BLaER1 (cell line): ENCODE results near the gene LMAN1L.

Experiments
- H3K27ac ChIP-seq: shearing (Covaris generic); formaldehyde crosslinking; 2 replicates; pipeline ENCODE4 v1.8.1; 2022
- H3K27me3 ChIP-seq: shearing (Covaris generic); formaldehyde crosslinking; 2 replicates; pipeline ENCODE4 v1.8.1; 2022
- H3K36me3 ChIP-seq: shearing (Covaris generic); formaldehyde crosslinking; 2 replicates; pipeline ENCODE4 v1.8.1; 2022
- H3K4me1 ChIP-seq: shearing (Covaris generic); formaldehyde crosslinking; 2 replicates; pipeline ENCODE4 v1.8.1; 2022
- H3K4me2 ChIP-seq: shearing (Covaris generic); formaldehyde crosslinking; 2 replicates; pipeline ENCODE4 v1.8.1; 2022
- H3K4me3 ChIP-seq: shearing (Covaris generic); formaldehyde crosslinking; 2 replicates; pipeline ENCODE4 v1.8.1; 2022
- H3K9ac ChIP-seq: shearing (Covaris generic); formaldehyde crosslinking; 2 replicates; pipeline ENCODE4 v1.8.1; 2022
- H3K9me3 ChIP-seq: shearing (Covaris generic); formaldehyde crosslinking; 2 replicates; pipeline ENCODE4 v1.8.1; 2022
- H4K20me1 ChIP-seq: shearing (Covaris generic); formaldehyde crosslinking; 2 replicates; pipeline ENCODE4 v1.8.1; 2022
- Cebpa-rat ChIP-seq: shearing (Covaris generic); IDR thresholded peaks from 2 replicates; pipeline ENCODE4 v1.8.1; 2022

LMAN1L gene

DNA sequence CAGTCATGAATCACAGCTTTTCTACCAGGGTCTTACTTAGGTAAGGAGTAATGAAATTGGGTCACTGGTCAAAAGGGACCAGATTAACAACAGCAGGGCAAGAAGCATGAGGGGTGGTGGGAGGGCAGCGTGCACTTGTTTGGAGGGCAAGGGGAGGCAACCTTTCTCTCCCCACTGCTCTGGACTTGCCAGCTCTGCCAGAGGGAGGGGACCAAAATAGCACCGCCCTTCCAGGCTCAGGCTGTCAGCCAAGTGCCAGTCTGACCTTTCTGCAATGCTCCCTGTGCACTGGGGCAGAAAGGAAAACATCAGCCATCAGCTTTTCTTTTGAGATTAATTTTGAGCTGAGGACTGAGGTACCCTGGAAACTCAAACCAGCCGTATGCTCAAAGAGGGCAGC is 34.8 kb downstream of the LMAN1L start:
- peaks cover 76% of the 10 kb centered on the region for H3K36me3 ChIP-seq
- peak overlapping the region; percentile 32 for H3K4me2 ChIP-seq
- H4K20me1 ChIP-seq = peaks cover 1% of the 10 kb centered on the region; the same call in 1 of the 2 replicates
- no peak overlapping the region for H3K9ac ChIP-seq
- H3K4me1 ChIP-seq = peaks cover 52% of the 10 kb centered on the region
- H3K27ac ChIP-seq = no peak overlapping the region
- no peak overlapping the region for H3K4me3 ChIP-seq
- TF ChIP-seq Cebpa-rat = no peak
- H3K9me3 ChIP-seq = no peaks in the 10 kb centered on the region
- H3K27me3 ChIP-seq = no peaks in the 10 kb centered on the region

GRCh38 chr15:74850393-74850792 is 37.8 kb downstream of the LMAN1L start:
- peaks cover 84% of the 10 kb centered on the region for H3K36me3 ChIP-seq

GRCh38 chr15:74851960-74852359 is 39.3 kb downstream of the LMAN1L start:
- peaks cover 59% of the 10 kb centered on the region for H3K4me1 ChIP-seq
- TF ChIP-seq Cebpa-rat = no peak
- peaks cover 69% of the 10 kb centered on the region for H3K36me3 ChIP-seq
- no peak overlapping the region for H3K4me2 ChIP-seq
- H3K27ac ChIP-seq = no peak overlapping the region
- no peaks in the 10 kb centered on the region for H3K27me3 ChIP-seq
- no peak overlapping the region for H3K9ac ChIP-seq
- H3K4me3 ChIP-seq = no peak overlapping the region
- no peaks in the 10 kb centered on the region for H3K9me3 ChIP-seq
- peaks cover 46% of the 10 kb centered on the region for H4K20me1 ChIP-seq

More at GRCh38 chr15:74850393-74850792, 37.8 kb downstream of the LMAN1L start:
- no peak for TF ChIP-seq Cebpa-rat
- Histone ChIP-seq H4K20me1 (peaks cover 31% of the 10 kb centered on the region), H3K4me2 (no peak overlapping the region), H3K4me1 (peaks cover 56% of the 10 kb centered on the region), H3K9ac (no peak overlapping the region), H3K9me3 (no peaks in the 10 kb centered on the region), H3K27ac (no peak overlapping the region), H3K27me3 (no peaks in the 10 kb centered on the region), H3K4me3 (no peak overlapping the region)

DNA sequence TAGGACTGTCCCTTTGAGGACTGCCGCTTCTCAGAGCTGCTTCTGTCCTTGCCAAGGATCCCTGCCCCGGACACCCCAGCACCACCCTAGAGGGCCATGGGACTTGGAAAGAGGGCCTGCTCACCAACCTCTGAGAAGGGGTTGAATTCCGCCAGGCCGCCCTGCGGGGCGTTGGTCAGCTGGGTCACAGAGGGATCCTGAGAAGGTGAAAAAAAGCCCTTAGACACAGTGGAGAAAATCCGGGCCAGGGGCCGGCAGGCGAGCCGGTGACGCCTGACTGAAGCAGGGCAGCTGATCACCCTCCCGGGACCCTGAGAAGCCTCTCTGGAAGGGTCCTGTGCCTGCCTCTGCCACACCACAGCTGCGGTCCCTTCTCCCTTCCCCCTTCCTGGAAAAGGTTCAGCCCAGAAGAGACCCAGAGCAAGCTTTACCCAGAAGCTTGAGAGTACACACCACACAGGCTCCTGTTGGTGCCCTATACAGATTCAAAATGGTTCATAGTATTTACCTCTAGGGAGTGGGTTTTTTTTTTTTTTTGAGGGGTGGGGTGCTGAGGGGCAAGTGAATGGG is 41.9 kb downstream of the LMAN1L start:
- Histone ChIP-seq H3K27ac (peak overlapping the region; percentile 76), H3K4me3 (peak overlapping the region; percentile 4; the same call in 1 of the 2 replicates), H3K9ac (peak overlapping the region; percentile 58), H3K4me1 (peaks cover 70% of the 10 kb centered on the region), H3K4me2 (peak overlapping the region; percentile 91), H3K27me3 (no peaks in the 10 kb centered on the region), H3K9me3 (no peaks in the 10 kb centered on the region), H4K20me1 (peaks cover 72% of the 10 kb centered on the region), H3K36me3 (peaks cover 43% of the 10 kb centered on the region)
- no peak for TF ChIP-seq Cebpa-rat

GRCh38 chr15:74855857-74856256 is 43.2 kb downstream of the LMAN1L start:
- H3K9ac ChIP-seq = 0 out of 2 replicates have a peak overlapping the region, but pooled peaks have one; percentile 41
- TF ChIP-seq Cebpa-rat = no peak
- H3K36me3 ChIP-seq = peaks cover 30% of the 10 kb centered on the region
- peaks cover 79% of the 10 kb centered on the region for H3K4me1 ChIP-seq
- peak overlapping the region; percentile 91 for H3K4me2 ChIP-seq
- no peaks in the 10 kb centered on the region for H3K27me3 ChIP-seq
- peaks cover 85% of the 10 kb centered on the region for H4K20me1 ChIP-seq
- peak overlapping the region; percentile 59; the same call in 1 of the 2 replicates for H3K27ac ChIP-seq
- H3K9me3 ChIP-seq = no peaks in the 10 kb centered on the region
- no peak overlapping the region for H3K4me3 ChIP-seq

GRCh38 chr15:74856537-74856936 is 43.9 kb downstream of the LMAN1L start:
- TF ChIP-seq Cebpa-rat = no peak
- Histone ChIP-seq H3K9ac (no peak overlapping the region), H3K27ac (no peak overlapping the region)

GRCh38 chr15:74857082-74857655 is 44.5 kb downstream of the LMAN1L start:
- H3K27me3 ChIP-seq = no peaks in the 10 kb centered on the region
- peaks cover 97% of the 10 kb centered on the region for H4K20me1 ChIP-seq
- peaks cover 79% of the 10 kb centered on the region for H3K4me1 ChIP-seq
- TF ChIP-seq Cebpa-rat = no peak
- peak overlapping the region; percentile 28; the same call in 1 of the 2 replicates for H3K9ac ChIP-seq
- peak overlapping the region; percentile 91 for H3K4me2 ChIP-seq
- peaks cover 17% of the 10 kb centered on the region for H3K36me3 ChIP-seq
- H3K4me3 ChIP-seq = no peak overlapping the region
- no peaks in the 10 kb centered on the region for H3K9me3 ChIP-seq
- H3K27ac ChIP-seq = peak overlapping the region; percentile 68

More at GRCh38 chr15:74856537-74856936, 43.9 kb downstream of the LMAN1L start:
- Histone ChIP-seq H3K36me3 (peaks cover 23% of the 10 kb centered on the region), H3K9me3 (no peaks in the 10 kb centered on the region), H4K20me1 (peaks cover 92% of the 10 kb centered on the region), H3K4me1 (peaks cover 79% of the 10 kb centered on the region), H3K4me3 (no peak overlapping the region), H3K4me2 (peak overlapping the region; percentile 91), H3K27me3 (no peaks in the 10 kb centered on the region)

DNA sequence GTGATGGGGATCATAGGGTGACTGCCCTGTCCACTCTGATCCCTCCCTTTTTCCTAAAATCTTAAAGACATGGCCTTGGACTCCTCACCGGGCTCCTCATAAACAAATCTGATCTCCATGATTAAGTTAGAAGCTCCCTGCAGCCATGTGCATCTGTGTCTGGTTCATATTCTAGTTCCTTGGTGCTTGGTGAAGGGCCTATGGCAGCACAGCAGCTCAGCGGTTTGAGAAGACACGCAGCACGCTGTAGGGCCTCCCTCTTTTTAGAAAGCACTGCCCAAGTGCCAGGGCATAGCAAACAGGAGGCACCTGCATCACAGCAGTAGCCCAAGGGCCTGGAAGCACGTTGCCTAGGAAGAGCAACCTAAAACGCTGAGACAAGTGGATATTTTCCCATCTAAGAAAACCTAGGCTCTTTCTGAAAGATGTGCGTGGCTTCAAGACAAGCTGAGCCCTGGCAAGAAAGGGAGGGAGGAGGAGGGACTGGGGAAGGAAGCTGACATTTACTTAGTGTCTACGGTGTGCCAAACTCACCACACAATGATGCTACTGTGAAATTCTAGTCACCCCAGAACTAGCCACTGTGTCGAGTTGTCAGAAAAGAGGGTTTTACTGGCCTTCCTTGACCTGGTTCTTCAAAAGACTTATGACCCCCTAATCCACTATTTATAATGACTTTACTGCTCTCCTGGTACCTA is 45.2 kb downstream of the LMAN1L start:
- Histone ChIP-seq H3K4me1 (peaks cover 76% of the 10 kb centered on the region), H3K36me3 (peaks cover 10% of the 10 kb centered on the region), H3K27me3 (no peaks in the 10 kb centered on the region), H3K4me2 (peak overlapping the region; percentile 91), H3K9ac (peak overlapping the region; percentile 28; the same call in 1 of the 2 replicates), H3K9me3 (no peaks in the 10 kb centered on the region), H3K4me3 (no peak overlapping the region), H4K20me1 (peaks cover 98% of the 10 kb centered on the region), H3K27ac (peak overlapping the region; percentile 68)
- no peak for TF ChIP-seq Cebpa-rat

- Histone ChIP-seq H3K4me2 (peak overlapping the region; percentile 91), H4K20me1 (peaks cover 98% of the 10 kb centered on the region), H3K27ac (peak overlapping the region; percentile 68), H3K9me3 (no peaks in the 10 kb centered on the region), H3K36me3 (peaks cover 5% of the 10 kb centered on the region), H3K4me3 (no peak overlapping the region), H3K4me1 (peaks cover 72% of the 10 kb centered on the region), H3K9ac (peak overlapping the region; percentile 28; the same call in 1 of the 2 replicates), H3K27me3 (no peaks in the 10 kb centered on the region)
- no peak for TF ChIP-seq Cebpa-rat
Observed at GRCh38 chr15:74858369-74858740, 45.7 kb downstream of the LMAN1L start.
